HG03196 (cell line): ENCODE results near the gene SPSB2.

Experiments used
- ATAC-seq: cut with Tn5 transposase; IDR thresholded peaks from one replicate; pipeline ENCODE4 v1.9.1; 2021; ENCODE audit not compliant: unreplicated experiment

The SPSB2 gene

GRCh38 chr12:6821591-6822425 is 51.3 kb downstream of the SPSB2 start, which contains the start of gene GPR162:
GPR162 (plus strand) TSS chr12:6821821; CDS start chr12:6823899, 2,078 bp downstream.
- no peak for ATAC-seq
